Heart right ventricle (tissue), 16 donors: ENCODE data around the gene SPEF2. TPM values are rescaled to one million over a fixed set of nuclear protein-coding genes. Genes with fewer than 3 reads are reported as not detected.
A peak's percentile ranks its signal among the peaks of the same experiment; 100 is the strongest.
"Not testable (repeated sequence)": the region's sequence is repeated elsewhere in the genome, so short reads cannot be mapped to it uniquely, and the experiment has no call there.

Experiments
- ATAC-seq, 8 donors: fragments of 200-7000 bp; cut with Tn5 transposase; one replicate each; pipeline ENCODE4 v1.9.1; 2020; ENCODE audit warnings: mild to moderate bottlenecking in 8 of 8, moderate library complexity in 8 of 8, moderate number of reproducible peaks in 1 of 8
- DNase-seq, 2 donors: peaks; one replicate each; pipeline ENCODE4 v3.0.0-alpha.2; 2020
- H3K27ac ChIP-seq, 10 donors: fragments of 200-600 bp; sonication (generic) in 2 of 10; one replicate each; pipeline versions ENCODE4 v1.5.0 to v1.8.0; 2020 to 2022; ENCODE audit warnings: mild to moderate bottlenecking in 3 of 10
- H3K27me3 ChIP-seq, 7 donors: fragments of 200-600 bp; one replicate each; pipeline ENCODE4 v1.8.0; 2021 to 2022; ENCODE audit warnings: mild to moderate bottlenecking in 2 of 7
- H3K36me3 ChIP-seq, 9 donors: fragments of 200-600 bp; sonication (generic) in 1 of 9; one replicate each; pipeline versions ENCODE4 v1.5.0 to v1.8.0; 2020 to 2022; ENCODE audit warnings: mild to moderate bottlenecking in 2 of 9
- H3K4me1 ChIP-seq, 9 donors: fragments of 200-600 bp; sonication (generic) in 1 of 9; one replicate each; pipeline versions ENCODE4 v1.5.0 to v1.8.0; 2020 to 2022; ENCODE audit warnings: mild to moderate bottlenecking in 4 of 9
- H3K4me3 ChIP-seq, 10 donors: fragments of 200-600 bp; sonication (generic) in 2 of 10; one replicate each; pipeline versions ENCODE4 v1.5.0 to v1.8.0; 2020 to 2022; ENCODE audit warnings: mild to moderate bottlenecking in 7 of 10, moderate library complexity in 2 of 10
- H3K9me3 ChIP-seq, 11 donors: fragments of 200-600 bp in 10 of 11; sonication (generic) in 2 of 11; one replicate each; pipeline versions ENCODE4 v1.5.0 to v1.8.0; 2013 to 2022; ENCODE audit warnings: mild to moderate bottlenecking in 2 of 11, control low read depth in 1 of 11, moderate library complexity in 1 of 11
- CTCF ChIP-seq, 9 donors: fragments of 200-600 bp; sonication (generic) in 2 of 9; IDR thresholded peaks; one replicate each; pipeline versions ENCODE4 v1.5.0 to v1.8.0; 2021 to 2022; ENCODE audit warnings: antibody characterized with exemption in 9 of 9, mild to moderate bottlenecking in 5 of 9, moderate library complexity in 1 of 9
- WGBS, 2 donors: extraction: QIAGEN DNeasy Blood & Tissue Kit; methylation state at CpG; one replicate each; pipeline ENCODE4 v1.1.7; 2013; ENCODE audit warnings: inconsistent platforms in 1 of 2; 5-methylcytosine and 5-hydroxymethylcytosine counted together
- intact Hi-C, 10 donors: fragments of 100-400 bp; cut with DNase I; formaldehyde crosslinking; loops; one replicate each; pipeline versions ENCODE4 v1.11.1 to v1.14.2; 2022
- polyA plus RNA-seq, 2 donors: library from polyadenylated mRNA; stranded (reverse); fragments of 200-250 nt; gene quantifications; one replicate each; pipeline ENCODE4 v1.2.3, GENCODE V29; 2013
- total RNA-seq, 10 donors: library from RNA; stranded (reverse); fragmentation: NEBNext Ultra II Directional in 3 of 10; extraction: Animal tissue kit (Norgen Biotek cat#: 25700) in 3 of 10; gene quantifications; one replicate each; pipeline versions ENCODE4 v1.2.1 to v1.2.4, GENCODE V29; 2021 to 2023
- donor health status: Arrhythmogenic right ventricular cardiomyopathy.
- donor health status: ischemic (EF 13 %, LVEDD 7.1; RV severe dilation, severe dysfunction).
- donor health status: healthy with polysubstance abuse.
- donor health status: DM: no; HTN: yes; CAD: no.
- donor health status: DM: no; HTN: no; CAD: no.
- donor health status: ischemic (EF 25% LVEDD 6.9; RV normal size, moderate dysfunction).
- donor health status: ischemic (EF 25% LVEDD 5.7; RV mildly dilated, moderate dysfunction).
- donor health status: healthy.
- donor health status: DM: yes; HTN: yes; CAD: no.
- donor health status: Ischemic cardiomyopathy.
- donor health status: ischemic (EF 35%, LVEDD 5.7; RV mildly dilated, moderate dysfunction).
- donor health status: nonischemic (EF 11% LVEDD 7.7; RV severe dilation, severe dysfunction).
- donor health status: DM: yes; HTN: yes; CAD: no.
- donor health status: PGD.
- donor health status: ischemic (EF 29% LVEDD 5.4; RV normal size, mild dysfunction).
- donor health status: nonischemic (EF 23%, LVEDD 6.1; RV moderate dilation, normal function).

SPEF2 gene
- total and polyA plus RNA-seq, 12 donors: 0.42 to 3.2 (median 1.7) TPM

GRCh38 chr5:35668794-35669193, 51.1 kb downstream of the SPEF2 start:
- no peaks in the 10 kb centered on the region for H3K27me3 ChIP-seq
- ATAC-seq: no peak
- no peak for DNase-seq
- H3K27ac ChIP-seq: no peak overlapping the region
- intact Hi-C loops: no loop called here
- WGBS, 2 donors: 79 to 81% methylated on average over 2 of the region's 2 CpGs
- H3K4me3 ChIP-seq: no peak overlapping the region
- H3K9me3 ChIP-seq: no peaks in the 10 kb centered on the region
- no peak for TF ChIP-seq CTCF (IDR thresholded peaks at IDR 0.05)
- peaks cover 0 to 4% (median 0%) of the 10 kb centered on the region in 9 donors for H3K4me1 ChIP-seq
- peaks cover 0 to 9% (median 0%) of the 10 kb centered on the region in 9 donors for H3K36me3 ChIP-seq

- H3K9me3 ChIP-seq: no peaks in the 10 kb centered on the region
- H3K4me1 ChIP-seq: peaks cover 0 to 4% (median 0%) of the 10 kb centered on the region in 9 donors
- peaks cover 0 to 9% (median 0%) of the 10 kb centered on the region in 9 donors for H3K36me3 ChIP-seq
- WGBS, 2 donors: 75 to 80% methylated on average over 5 of the region's 5 CpGs
- no peak for DNase-seq
- no peaks in the 10 kb centered on the region for H3K27me3 ChIP-seq
- no peak for ATAC-seq
- H3K4me3 ChIP-seq: no peak overlapping the region
- no peak overlapping the region for H3K27ac ChIP-seq
- no peak for TF ChIP-seq CTCF (IDR thresholded peaks at IDR 0.05)
- intact Hi-C loops: no loop called here
These were observed 54.1 kb downstream of the SPEF2 start for GRCh38 chr5:35671541-35672295.

GRCh38 chr5:35672296-35672655, 54.6 kb downstream of the SPEF2 start:
- DNase-seq, H3K27ac ChIP-seq, H3K27me3 ChIP-seq, H3K36me3 ChIP-seq, H3K4me1 ChIP-seq, ATAC-seq, intact Hi-C loops, H3K9me3 ChIP-seq, H3K4me3 ChIP-seq: not testable (repeated sequence)
- 81 to 94% methylated on average over 1 of the region's 1 CpG for WGBS, 2 donors

- DNase-seq: peak in 1 of 2 donors; percentile 4
- peaks cover 0 to 4% (median 0%) of the 10 kb centered on the region in 9 donors for H3K4me1 ChIP-seq
- no peaks in the 10 kb centered on the region for H3K9me3 ChIP-seq
- H3K4me3 ChIP-seq: no peak overlapping the region
- intact Hi-C loops: no loop called here
- ATAC-seq: peak in 6 of 8 donors; percentile 40 to 84 (median 72)
- no peak overlapping the region for H3K27ac ChIP-seq
- no peak for TF ChIP-seq CTCF (IDR thresholded peaks at IDR 0.05)
- no peaks in the 10 kb centered on the region for H3K27me3 ChIP-seq
- 84 to 86% methylated on average over 1 of the region's 1 CpG for WGBS, 2 donors
- no peaks in the 10 kb centered on the region for H3K36me3 ChIP-seq
These were observed 55.3 kb downstream of the SPEF2 start for GRCh38 chr5:35672995-35673394.

GRCh38 chr5:35674049-35674448, 56.4 kb downstream of the SPEF2 start:
- no peak for DNase-seq
- Histone ChIP-seq H3K36me3 (no peaks in the 10 kb centered on the region), H3K4me1 (peaks cover 0 to 4% (median 0%) of the 10 kb centered on the region in 9 donors), H3K27me3 (no peaks in the 10 kb centered on the region), H3K4me3 (no peak overlapping the region), H3K9me3 (no peaks in the 10 kb centered on the region), H3K27ac (no peak overlapping the region)
- TF ChIP-seq CTCF (IDR thresholded peaks at IDR 0.05): no peak
- WGBS, 2 donors: 79 to 85% methylated on average over 2 of the region's 2 CpGs
- ATAC-seq: no peak
- intact Hi-C loops: no loop called here
